Caco-2 (cell line): ENCODE measurements around the gene GRIA1. TPM values are rescaled to one million over a fixed set of nuclear protein-coding genes. Genes with fewer than 3 reads are reported as not detected.

Experiments used
- BruUV-seq: library from RNA; stranded (reverse); fragments of 400-500 nt; replicated peaks from 2 replicates; lab custom pipeline; 2021; lab: Mats Ljungman, UMichigan
- CTCF ChIA-PET: fragments of 300-600 bp; sonication (Branson Sonifier 250); formaldehyde crosslinking; loops from one replicate; lab custom pipeline; 2022; ENCODE audit warnings: antibody characterized with exemption; lab: Charles Lee
- POLR2A ChIA-PET: fragments of 300-600 bp; sonication (Branson Sonifier 250); formaldehyde crosslinking; loops from one replicate; lab custom pipeline; 2022; ENCODE audit warnings: antibody characterized with exemption; lab: Charles Lee
- DNase-seq, 2 experiments: peaks; one replicate each; pipeline versions ENCODE4 v3.0.0 to v3.0.0-alpha.2; 2020 to 2022
- H3K27me3 ChIP-seq: replicated peaks from 2 replicates; pipeline ENCODE4 v1.6.0; 2011; ENCODE audit warnings: low read length; ENCODE audit not compliant: control insufficient read depth, insufficient read depth
- H3K36me3 ChIP-seq: 2 replicates; pipeline ENCODE4 v1.5.1; 2011; ENCODE audit warnings: low read length; ENCODE audit not compliant: control insufficient read depth, insufficient read depth
- H3K4me1 ChIP-seq: fragments of 250-450 bp; sonication (Bioruptor Pico); 2 replicates; pipeline ENCODE4 v1.5.1; 2020; ENCODE audit warnings: mild to moderate bottlenecking
- H3K4me3 ChIP-seq: 2 replicates; pipeline ENCODE4 v1.5.1; 2011; ENCODE audit warnings: low read depth, mild to moderate bottlenecking, control low read depth, low read length
- H3K9me3 ChIP-seq: fragments of 250-450 bp; sonication (Bioruptor Pico); 2 replicates; pipeline ENCODE4 v1.5.1; 2020; ENCODE audit warnings: mild to moderate bottlenecking, moderate library complexity
- H3K27ac Mint-ChIP-seq: one replicate; pipeline ENCODE4 v1.8.0; 2022; ENCODE audit warnings: mixed read lengths; ENCODE audit not compliant: unreplicated experiment
- H3K27me3 Mint-ChIP-seq: one replicate; pipeline ENCODE4 v1.8.0; 2022; ENCODE audit warnings: mixed read lengths; ENCODE audit not compliant: insufficient read depth, unreplicated experiment
- H3K36me3 Mint-ChIP-seq: one replicate; pipeline ENCODE4 v1.8.0; 2022; ENCODE audit warnings: mild to moderate bottlenecking, mixed read lengths; ENCODE audit not compliant: insufficient read depth, unreplicated experiment
- H3K4me1 Mint-ChIP-seq: one replicate; pipeline ENCODE4 v1.8.0; 2022; ENCODE audit warnings: low read depth, mixed read lengths; ENCODE audit not compliant: unreplicated experiment
- H3K4me3 Mint-ChIP-seq: one replicate; pipeline ENCODE4 v1.8.0; 2022; ENCODE audit warnings: mild to moderate bottlenecking, moderate library complexity, mixed read lengths; ENCODE audit not compliant: unreplicated experiment
- H3K9me3 Mint-ChIP-seq: one replicate; pipeline ENCODE4 v1.8.0; 2022; ENCODE audit warnings: mixed read lengths; ENCODE audit not compliant: unreplicated experiment
- intact Hi-C: fragments of 100-400 bp; cut with micrococcal nuclease; formaldehyde crosslinking; loops from one replicate; pipeline ENCODE4 v1.10.0; 2022; ENCODE audit not compliant: unreplicated experiment
- total RNA-seq: library from RNA; stranded (reverse); gene quantifications from 2 replicates; pipeline ENCODE4 v1.2.3, GENCODE V29; 2022
- TF ChIP-seq, protein P1 (sequence below), 2 experiments: fragments of 200-600 bp in 1 of 2; IDR thresholded peaks; 1 replicate in 1 of 2; 2 replicates in 1 of 2; pipeline versions ENCODE4 v1.5.1 to v1.8.0; 2011 to 2022; ENCODE audit warnings: antibody characterized with exemption in 1 of 2, control low read depth in 1 of 2, inconsistent platforms in 1 of 2, low read depth in 1 of 2, low read length in 1 of 2, mild to moderate bottlenecking in 1 of 2, moderate library complexity in 1 of 2; ENCODE audit not compliant: insufficient read depth in 1 of 2, severe bottlenecking in 1 of 2, unreplicated experiment in 1 of 2

Gene GRIA1
- total RNA-seq, 1 experiment from 2014 or later: not detected

DNA sequence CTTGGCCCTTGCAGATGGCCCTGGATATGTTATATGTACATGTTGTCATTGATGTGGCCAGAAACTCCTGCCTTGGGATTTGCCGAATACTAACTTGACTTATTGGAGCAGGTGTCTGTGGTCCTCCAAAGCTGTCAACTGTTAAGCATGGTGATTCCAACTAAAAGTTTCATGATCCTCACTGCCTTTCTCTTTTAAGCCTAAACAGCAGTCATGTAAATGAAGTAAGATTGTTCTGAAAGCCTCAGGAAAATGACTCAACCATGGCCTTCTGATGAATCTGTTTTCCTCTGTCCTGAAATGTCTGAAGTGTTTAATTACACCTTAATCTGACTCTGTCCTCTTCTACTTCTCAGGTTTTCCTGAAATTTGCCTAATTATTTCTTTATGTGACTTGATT is 303.2 kb downstream of the GRIA1 start:
- Histone ChIP-seq H3K36me3 (no peaks in the 10 kb centered on the region), H3K4me1 (no peaks in the 10 kb centered on the region), H3K4me3 (no peak overlapping the region), H3K27me3 (peaks cover 1% of the 10 kb centered on the region; the same call in 1 of the 2 replicates), H3K9me3 (no peaks in the 10 kb centered on the region; the same call in 1 of the 2 replicates)
- TF ChIP-seq, protein P1, sequence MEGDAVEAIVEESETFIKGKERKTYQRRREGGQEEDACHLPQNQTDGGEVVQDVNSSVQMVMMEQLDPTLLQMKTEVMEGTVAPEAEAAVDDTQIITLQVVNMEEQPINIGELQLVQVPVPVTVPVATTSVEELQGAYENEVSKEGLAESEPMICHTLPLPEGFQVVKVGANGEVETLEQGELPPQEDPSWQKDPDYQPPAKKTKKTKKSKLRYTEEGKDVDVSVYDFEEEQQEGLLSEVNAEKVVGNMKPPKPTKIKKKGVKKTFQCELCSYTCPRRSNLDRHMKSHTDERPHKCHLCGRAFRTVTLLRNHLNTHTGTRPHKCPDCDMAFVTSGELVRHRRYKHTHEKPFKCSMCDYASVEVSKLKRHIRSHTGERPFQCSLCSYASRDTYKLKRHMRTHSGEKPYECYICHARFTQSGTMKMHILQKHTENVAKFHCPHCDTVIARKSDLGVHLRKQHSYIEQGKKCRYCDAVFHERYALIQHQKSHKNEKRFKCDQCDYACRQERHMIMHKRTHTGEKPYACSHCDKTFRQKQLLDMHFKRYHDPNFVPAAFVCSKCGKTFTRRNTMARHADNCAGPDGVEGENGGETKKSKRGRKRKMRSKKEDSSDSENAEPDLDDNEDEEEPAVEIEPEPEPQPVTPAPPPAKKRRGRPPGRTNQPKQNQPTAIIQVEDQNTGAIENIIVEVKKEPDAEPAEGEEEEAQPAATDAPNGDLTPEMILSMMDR (IDR thresholded peaks at IDR 0.05; ENCODE audit: insufficient read depth in 1 of 2, low read depth in 1 of 2, low read length in 1 of 2, severe bottlenecking in 1 of 2, unreplicated experiment in 1 of 2): no peak
- no peak overlapping the region for H3K27ac Mint-ChIP-seq
- intact Hi-C loops: no loop called here
- no peaks in the 10 kb centered on the region for H3K36me3 Mint-ChIP-seq
- BruUV-seq: no TSS peak
- H3K27me3 Mint-ChIP-seq: no peaks in the 10 kb centered on the region
- H3K4me1 Mint-ChIP-seq: no peaks in the 10 kb centered on the region
- H3K9me3 Mint-ChIP-seq: no peaks in the 10 kb centered on the region
- CTCF ChIA-PET: no interaction called here
- no peak for DNase-seq
- H3K4me3 Mint-ChIP-seq: no peak overlapping the region
- POLR2A ChIA-PET: no interaction called here

DNA sequence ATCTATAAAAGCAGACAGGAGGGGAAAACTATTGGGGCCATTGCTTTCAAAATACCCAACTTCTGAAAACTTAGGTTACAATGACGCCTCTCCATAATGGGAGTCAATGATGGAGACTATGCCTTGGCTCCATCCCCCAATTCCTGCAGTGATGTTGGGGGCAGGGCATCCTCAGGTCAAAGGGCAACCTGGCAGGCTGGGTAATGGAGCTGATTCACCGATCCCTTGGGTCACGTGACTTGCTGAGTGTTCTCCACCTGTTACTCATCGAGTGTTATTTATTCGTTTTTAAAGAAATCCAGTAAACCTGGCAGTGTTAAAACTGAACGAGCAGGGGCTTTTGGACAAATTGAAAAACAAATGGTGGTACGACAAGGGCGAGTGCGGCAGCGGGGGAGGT is 303.9 kb downstream of the GRIA1 start:
- Histone ChIP-seq H3K36me3 (no peaks in the 10 kb centered on the region), H3K9me3 (no peaks in the 10 kb centered on the region; the same call in 1 of the 2 replicates), H3K4me1 (no peaks in the 10 kb centered on the region), H3K27me3 (peaks cover 1% of the 10 kb centered on the region; the same call in 1 of the 2 replicates), H3K4me3 (no peak overlapping the region)
- no peaks in the 10 kb centered on the region for H3K4me1 Mint-ChIP-seq
- no peak for DNase-seq
- ChIA-PET CTCF (no interaction called here), POLR2A (no interaction called here)
- H3K9me3 Mint-ChIP-seq: no peaks in the 10 kb centered on the region
- TF ChIP-seq, protein P1 (IDR thresholded peaks at IDR 0.05; ENCODE audit: insufficient read depth in 1 of 2, low read depth in 1 of 2, low read length in 1 of 2, severe bottlenecking in 1 of 2, unreplicated experiment in 1 of 2): no peak
- BruUV-seq: no TSS peak
- H3K36me3 Mint-ChIP-seq: no peaks in the 10 kb centered on the region
- H3K27me3 Mint-ChIP-seq: no peaks in the 10 kb centered on the region
- no peak overlapping the region for H3K4me3 Mint-ChIP-seq
- intact Hi-C loops: no loop called here
- H3K27ac Mint-ChIP-seq: no peak overlapping the region

DNA sequence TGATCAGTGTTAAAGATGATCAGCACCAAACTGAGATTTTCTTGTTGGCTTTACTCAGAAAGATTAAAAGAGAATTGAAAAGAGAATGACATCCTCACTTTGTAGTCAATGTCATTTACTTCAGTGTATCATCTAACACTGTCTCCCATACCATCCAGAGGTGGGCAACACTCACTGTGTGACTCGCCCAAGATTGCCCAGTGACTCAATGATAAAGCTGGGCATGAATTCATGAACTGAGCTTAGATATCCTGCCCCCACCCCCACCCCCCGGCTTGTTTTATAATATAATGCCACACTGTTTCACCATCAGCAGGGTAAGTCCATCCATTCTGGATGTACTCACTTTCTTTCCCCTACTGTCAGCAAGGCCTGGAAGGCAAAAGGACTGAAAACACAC is 306.1 kb downstream of the GRIA1 start:
- H3K4me3 Mint-ChIP-seq: no peak overlapping the region
- H3K36me3 Mint-ChIP-seq: no peaks in the 10 kb centered on the region
- Histone ChIP-seq H3K36me3 (no peaks in the 10 kb centered on the region), H3K4me3 (no peak overlapping the region), H3K4me1 (no peaks in the 10 kb centered on the region), H3K9me3 (no peaks in the 10 kb centered on the region), H3K27me3 (no peaks in the 10 kb centered on the region; the same call in 1 of the 2 replicates)
- intact Hi-C loops: no loop called here
- CTCF ChIA-PET: interaction anchor here (0.6 kb wide), 1 partner anchor 61 kb away, joined by 3 read pairs; no protein-coding TSS in a partner anchor
- no peaks in the 10 kb centered on the region for H3K4me1 Mint-ChIP-seq
- H3K27me3 Mint-ChIP-seq: no peaks in the 10 kb centered on the region
- TF ChIP-seq, protein P1 (IDR thresholded peaks at IDR 0.05; ENCODE audit: insufficient read depth in 1 of 2, low read depth in 1 of 2, low read length in 1 of 2, severe bottlenecking in 1 of 2, unreplicated experiment in 1 of 2): no peak
- no TSS peak for BruUV-seq
- no peaks in the 10 kb centered on the region for H3K9me3 Mint-ChIP-seq
- no peak for DNase-seq
- POLR2A ChIA-PET: no interaction called here
- no peak overlapping the region for H3K27ac Mint-ChIP-seq
